MCF 10A (cell line): ENCODE measurements around the gene TMEM238L. TPM values are rescaled to one million over a fixed set of nuclear protein-coding genes. Genes with fewer than 3 reads are reported as not detected.

Experiments
- BruUV-seq: library from RNA; stranded (reverse); fragments of 400-500 nt; replicated peaks from 2 replicates; lab custom pipeline; 2021; lab: Mats Ljungman, UMichigan
- CTCF ChIA-PET: fragments of 300-600 bp; sonication (Branson Sonifier 250); formaldehyde crosslinking; extraction: SDS; loops from one replicate; lab custom pipeline; 2021; ENCODE audit warnings: antibody characterized with exemption, inconsistent platforms; lab: Yijun Ruan, JAX
- POLR2A ChIA-PET: fragments of 300-600, 350-650 bp; sonication (Branson Sonifier 250); formaldehyde crosslinking; extraction: SDS; loops from one replicate; lab custom pipeline; 2020; ENCODE audit warnings: antibody characterized with exemption, inconsistent platforms; lab: Yijun Ruan, JAX
- DNase-seq: peaks from one replicate; pipeline ENCODE4 v3.0.0-alpha.2; 2018; ENCODE audit not compliant: unreplicated experiment
- H3K27ac Mint-ChIP-seq: one replicate; pipeline ENCODE4 v1.8.0; 2022; ENCODE audit warnings: mild to moderate bottlenecking, low read depth, mixed read lengths; ENCODE audit not compliant: unreplicated experiment
- H3K27me3 Mint-ChIP-seq: one replicate; pipeline ENCODE4 v1.8.0; 2022; ENCODE audit warnings: mixed read lengths; ENCODE audit not compliant: insufficient read depth, unreplicated experiment
- H3K36me3 Mint-ChIP-seq: one replicate; pipeline ENCODE4 v1.8.0; 2022; ENCODE audit warnings: mild to moderate bottlenecking, moderate library complexity, mixed read lengths; ENCODE audit not compliant: insufficient read depth, unreplicated experiment
- H3K4me1 Mint-ChIP-seq: one replicate; pipeline ENCODE4 v1.8.0; 2022; ENCODE audit warnings: mixed read lengths; ENCODE audit not compliant: insufficient read depth, unreplicated experiment
- H3K4me3 Mint-ChIP-seq: one replicate; pipeline ENCODE4 v1.8.0; 2022; ENCODE audit warnings: mild to moderate bottlenecking, moderate library complexity, mixed read lengths; ENCODE audit not compliant: unreplicated experiment
- H3K9me3 Mint-ChIP-seq: one replicate; pipeline ENCODE4 v1.8.0; 2022; ENCODE audit warnings: mixed read lengths; ENCODE audit not compliant: unreplicated experiment
- intact Hi-C: fragments of 100-400 bp; cut with micrococcal nuclease; formaldehyde crosslinking; loops from 2 replicates; pipeline ENCODE4 v1.14.1; 2022
- total RNA-seq: library from RNA; stranded (reverse); gene quantifications from 2 replicates; pipeline ENCODE4 v1.2.3, GENCODE V29; 2022
- TF ChIP-seq, protein P1 (sequence below): fragments of 200-600 bp; IDR thresholded peaks from one replicate; pipeline ENCODE4 v1.8.0; 2022; ENCODE audit warnings: antibody characterized with exemption, mild to moderate bottlenecking; ENCODE audit not compliant: unreplicated experiment

TMEM238L gene
- total RNA-seq, 1 experiment from 2014 or later: not detected

DNA sequence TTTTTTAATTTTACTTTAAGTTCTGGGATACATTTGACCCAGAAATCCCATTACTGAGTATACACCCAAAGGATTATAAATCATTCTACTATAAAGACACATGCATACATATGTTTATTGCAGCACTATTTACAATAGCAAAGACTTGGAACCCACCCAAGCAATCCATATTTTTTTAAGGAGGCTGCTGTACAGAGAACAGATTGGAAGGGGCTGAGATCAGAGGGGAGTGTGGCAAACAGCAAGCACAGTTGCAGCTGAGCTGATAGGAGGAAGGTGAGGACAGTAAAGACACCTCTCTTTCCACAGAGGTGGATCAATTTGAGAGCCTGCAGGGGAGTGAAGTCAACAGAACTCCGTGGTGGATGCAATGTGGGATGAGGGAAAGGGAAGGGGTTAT, 10.2 kb upstream of the TMEM238L start:
- H3K36me3 Mint-ChIP-seq: no peaks in the 10 kb centered on the region
- TF ChIP-seq, protein P1, sequence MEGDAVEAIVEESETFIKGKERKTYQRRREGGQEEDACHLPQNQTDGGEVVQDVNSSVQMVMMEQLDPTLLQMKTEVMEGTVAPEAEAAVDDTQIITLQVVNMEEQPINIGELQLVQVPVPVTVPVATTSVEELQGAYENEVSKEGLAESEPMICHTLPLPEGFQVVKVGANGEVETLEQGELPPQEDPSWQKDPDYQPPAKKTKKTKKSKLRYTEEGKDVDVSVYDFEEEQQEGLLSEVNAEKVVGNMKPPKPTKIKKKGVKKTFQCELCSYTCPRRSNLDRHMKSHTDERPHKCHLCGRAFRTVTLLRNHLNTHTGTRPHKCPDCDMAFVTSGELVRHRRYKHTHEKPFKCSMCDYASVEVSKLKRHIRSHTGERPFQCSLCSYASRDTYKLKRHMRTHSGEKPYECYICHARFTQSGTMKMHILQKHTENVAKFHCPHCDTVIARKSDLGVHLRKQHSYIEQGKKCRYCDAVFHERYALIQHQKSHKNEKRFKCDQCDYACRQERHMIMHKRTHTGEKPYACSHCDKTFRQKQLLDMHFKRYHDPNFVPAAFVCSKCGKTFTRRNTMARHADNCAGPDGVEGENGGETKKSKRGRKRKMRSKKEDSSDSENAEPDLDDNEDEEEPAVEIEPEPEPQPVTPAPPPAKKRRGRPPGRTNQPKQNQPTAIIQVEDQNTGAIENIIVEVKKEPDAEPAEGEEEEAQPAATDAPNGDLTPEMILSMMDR: no peak
- peaks cover 28% of the 10 kb centered on the region for H3K27me3 Mint-ChIP-seq
- no peak for DNase-seq
- H3K27ac Mint-ChIP-seq: no peak overlapping the region
- no peaks in the 10 kb centered on the region for H3K9me3 Mint-ChIP-seq
- POLR2A ChIA-PET: no interaction called here
- BruUV-seq: no TSS peak
- CTCF ChIA-PET: no interaction called here
- no peak overlapping the region for H3K4me3 Mint-ChIP-seq
- intact Hi-C loops: no loop called here
- H3K4me1 Mint-ChIP-seq: no peaks in the 10 kb centered on the region

DNA sequence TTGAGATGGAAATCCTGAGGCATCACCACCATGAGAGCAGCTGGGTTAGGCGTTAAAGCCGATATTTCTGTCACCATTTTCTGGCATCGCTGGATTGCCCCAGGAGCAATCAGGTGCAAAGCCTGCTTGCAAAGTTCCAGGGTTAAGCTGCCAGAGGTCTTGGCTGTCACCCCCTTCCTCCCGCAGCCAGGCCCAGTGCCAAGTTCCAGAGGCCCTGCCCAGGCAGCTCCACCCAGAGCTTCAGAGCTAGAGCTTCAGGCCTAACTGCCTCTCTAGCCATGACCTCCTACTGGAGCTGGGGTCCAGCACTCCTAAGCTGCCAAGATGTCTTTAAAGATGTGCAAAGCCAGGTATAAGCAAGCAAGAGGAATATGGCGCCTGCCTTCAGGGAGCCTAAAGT, 8.8 kb upstream of the TMEM238L start:
- TF ChIP-seq, protein P1: no peak
- Mint-ChIP-seq H3K36me3 (no peaks in the 10 kb centered on the region), H3K4me3 (no peak overlapping the region), H3K27ac (no peak overlapping the region), H3K9me3 (no peaks in the 10 kb centered on the region), H3K4me1 (no peaks in the 10 kb centered on the region), H3K27me3 (peaks cover 19% of the 10 kb centered on the region)
- POLR2A ChIA-PET: no interaction called here
- DNase-seq: no peak
- CTCF ChIA-PET: interaction anchor here (1.8 kb wide), 1 partner anchor 75 kb away, joined by 5 read pairs; no protein-coding TSS in a partner anchor
- intact Hi-C loops: no loop called here
- no TSS peak for BruUV-seq

DNA sequence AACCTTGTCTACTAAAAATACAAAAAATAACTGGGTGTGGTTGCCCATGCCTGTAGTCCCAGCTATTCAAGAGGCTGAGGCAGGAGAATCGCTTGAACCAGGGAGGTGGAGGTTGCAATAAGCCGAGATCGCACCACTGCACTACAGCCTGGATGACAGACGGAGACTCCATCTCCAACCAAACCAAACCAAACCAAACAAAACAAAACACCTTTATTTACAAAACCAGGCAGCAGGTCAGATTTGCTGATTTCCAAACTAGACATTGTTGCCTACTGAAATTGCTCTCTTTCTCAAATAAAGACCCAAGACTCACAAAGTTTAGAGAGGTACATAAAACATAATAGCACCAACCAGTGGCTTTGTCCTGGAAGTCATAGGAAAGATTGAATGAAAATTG, 5.7 kb upstream of the TMEM238L start:
- CTCF ChIA-PET: no interaction called here
- no peaks in the 10 kb centered on the region for H3K36me3 Mint-ChIP-seq
- intact Hi-C loops: no loop called here
- BruUV-seq: no TSS peak
- H3K27me3 Mint-ChIP-seq: peaks cover 16% of the 10 kb centered on the region
- POLR2A ChIA-PET: no interaction called here
- H3K4me3 Mint-ChIP-seq: no peak overlapping the region
- H3K9me3 Mint-ChIP-seq: no peaks in the 10 kb centered on the region
- no peak overlapping the region for H3K27ac Mint-ChIP-seq
- no peak for DNase-seq
- no peaks in the 10 kb centered on the region for H3K4me1 Mint-ChIP-seq
- TF ChIP-seq, protein P1: no peak

DNA sequence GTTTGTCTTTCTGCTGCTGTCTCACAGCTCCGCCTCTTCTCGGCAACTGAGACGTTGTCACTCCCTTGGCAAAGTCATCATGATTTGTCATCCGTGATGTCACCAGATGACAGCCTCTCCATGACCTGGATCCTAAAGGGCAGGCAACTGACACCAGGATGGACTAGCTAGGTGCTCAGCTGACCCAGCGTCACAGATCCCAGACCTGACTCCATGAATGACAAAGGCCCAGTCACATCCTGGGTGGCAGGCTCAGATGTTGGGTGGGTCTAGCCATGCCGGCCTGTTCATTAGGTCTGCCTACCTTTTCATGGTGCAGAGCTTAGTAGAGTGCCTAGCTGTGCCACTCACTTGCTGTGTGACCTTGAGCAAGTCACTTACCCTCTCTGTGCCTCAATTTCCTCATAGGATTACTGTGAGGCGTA, 3.8 kb upstream of the TMEM238L start:
- no peak overlapping the region for H3K27ac Mint-ChIP-seq
- ChIA-PET POLR2A (interaction anchor here (0.6 to 0.7 kb wide), 2 partner anchors 43 to 331 kb away, joined by 3 read pairs; no protein-coding TSS in a partner anchor), CTCF (no interaction called here)
- H3K36me3 Mint-ChIP-seq: no peaks in the 10 kb centered on the region
- TF ChIP-seq, protein P1: no peak
- BruUV-seq: no TSS peak
- no peaks in the 10 kb centered on the region for H3K4me1 Mint-ChIP-seq
- no peak for DNase-seq
- intact Hi-C loops: no loop called here
- H3K27me3 Mint-ChIP-seq: peaks cover 23% of the 10 kb centered on the region
- no peaks in the 10 kb centered on the region for H3K9me3 Mint-ChIP-seq
- no peak overlapping the region for H3K4me3 Mint-ChIP-seq
